Umbilical cord (tissue), 2 donors: ENCODE measurements around the gene ATP5F1C. TPM values are rescaled to one million over a fixed set of nuclear protein-coding genes. Genes with fewer than 3 reads are reported as not detected.
"Not testable (repeated sequence)": the region's sequence is repeated elsewhere in the genome, so short reads cannot be mapped to it uniquely, and the experiment has no call there.

Source experiments
- DNase-seq: peaks from one replicate; pipeline ENCODE4 v3.0.0-alpha.2; 2015; ENCODE audit warnings: low spot score
- total RNA-seq: library from RNA; depleted of rRNA; stranded (reverse); fragments of >200 nt; gene quantifications from one replicate; pipeline ENCODE4 v1.2.3, GENCODE V29; 2014; ENCODE audit warnings: low replicate concordance; ENCODE audit not compliant: insufficient read depth

ATP5F1C gene
- 177 TPM for total RNA-seq

GRCh38 chr10:7787857-7788638 is at the start of gene ATP5F1C, which contains the start of gene KIN:
Gene ATP5F1C (plus strand): TSS chr10:7788177. CDS start chr10:7788208, 31 bp downstream.
Gene KIN (minus strand): TSS chr10:7787993. CDS start chr10:7787933, 60 bp downstream.
- DNase-seq = peak; percentile 99

GRCh38 chr10:7738536-7739407 is 49.2 kb upstream of the ATP5F1C start:
- DNase-seq = no peak

GRCh38 chr10:7744307-7744706 is 43.7 kb upstream of the ATP5F1C start:
- DNase-seq = no peak

- not testable (repeated sequence) for DNase-seq
These were observed 39.3 kb upstream of the ATP5F1C start for GRCh38 chr10:7748637-7749036.

- no peak for DNase-seq
These were observed 37.8 kb upstream of the ATP5F1C start for GRCh38 chr10:7750222-7750621.

- no peak for DNase-seq
These were observed 35.7 kb upstream of the ATP5F1C start for GRCh38 chr10:7752251-7752650.

GRCh38 chr10:7755103-7755502 is 32.9 kb upstream of the ATP5F1C start:
- no peak for DNase-seq

GRCh38 chr10:7756360-7756992 is 31.5 kb upstream of the ATP5F1C start:
- DNase-seq = no peak

GRCh38 chr10:7763929-7764328 is 24.0 kb upstream of the ATP5F1C start:
- DNase-seq = peak; percentile 29

GRCh38 chr10:7766241-7766640 is 21.7 kb upstream of the ATP5F1C start:
- DNase-seq = no peak

- no peak for DNase-seq
These were observed 20.8 kb upstream of the ATP5F1C start for GRCh38 chr10:7767209-7767608.

GRCh38 chr10:7768417-7768816 is 19.6 kb upstream of the ATP5F1C start:
- no peak for DNase-seq

- DNase-seq = no peak
These were observed 13.9 kb upstream of the ATP5F1C start for GRCh38 chr10:7773845-7774801.

- DNase-seq = no peak
These were observed 11.2 kb upstream of the ATP5F1C start for GRCh38 chr10:7776777-7777176.

GRCh38 chr10:7782194-7782593 is 5.8 kb upstream of the ATP5F1C start:
- not testable (repeated sequence) for DNase-seq

- no peak for DNase-seq
These were observed 1.5 kb upstream of the ATP5F1C start for GRCh38 chr10:7786430-7786829.

GRCh38 chr10:7787150-7787856 is 674 bp upstream of the ATP5F1C start:
- DNase-seq = peak; percentile 4

GRCh38 chr10:7788639-7789286 is 786 bp downstream of the ATP5F1C start:
- peak; percentile 40 for DNase-seq

GRCh38 chr10:7789390-7789789 is 1.4 kb downstream of the ATP5F1C start:
- no peak for DNase-seq

GRCh38 chr10:7792541-7792940 is 4.6 kb downstream of the ATP5F1C start:
- DNase-seq = no peak
